ENCODE data around the gene ABCA4.

ABCA4 gene

DNA sequence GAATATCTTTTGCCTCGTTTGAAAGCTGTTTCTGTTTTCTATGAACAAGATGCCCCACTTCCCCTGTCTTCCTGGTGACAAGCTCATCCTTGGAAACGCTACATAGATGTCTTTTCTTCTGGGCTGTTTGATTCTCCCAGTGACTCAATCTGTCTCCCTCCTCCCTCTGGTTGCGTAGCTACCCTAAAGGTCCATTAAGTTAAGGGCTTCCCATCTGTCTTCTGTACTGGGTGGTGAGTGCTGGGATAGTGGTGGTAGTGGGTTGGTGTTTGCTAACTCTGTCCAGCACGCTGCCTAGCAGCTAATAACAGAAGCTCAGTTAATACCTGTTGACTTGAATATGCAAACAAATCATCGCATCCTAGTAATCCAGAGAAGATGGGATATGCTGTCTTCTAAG lies 161.5 kb downstream of the ABCA4 start:
- TF ChIP-seq OSR1 (CRISPR knock-in tag; IDR thresholded peaks at IDR 0.05) (no peak), BACH2 (CRISPR knock-in tag; IDR thresholded peaks at IDR 0.05; ENCODE audit: borderline replicate concordance) (no peak), ARNTL (CRISPR knock-in tag; IDR thresholded peaks at IDR 0.05; ENCODE audit: borderline replicate concordance, low read depth) (no peak), CSDC2 (CRISPR knock-in tag; IDR thresholded peaks at IDR 0.05) (no peak)
- TF ChIP-seq, protein P1, sequence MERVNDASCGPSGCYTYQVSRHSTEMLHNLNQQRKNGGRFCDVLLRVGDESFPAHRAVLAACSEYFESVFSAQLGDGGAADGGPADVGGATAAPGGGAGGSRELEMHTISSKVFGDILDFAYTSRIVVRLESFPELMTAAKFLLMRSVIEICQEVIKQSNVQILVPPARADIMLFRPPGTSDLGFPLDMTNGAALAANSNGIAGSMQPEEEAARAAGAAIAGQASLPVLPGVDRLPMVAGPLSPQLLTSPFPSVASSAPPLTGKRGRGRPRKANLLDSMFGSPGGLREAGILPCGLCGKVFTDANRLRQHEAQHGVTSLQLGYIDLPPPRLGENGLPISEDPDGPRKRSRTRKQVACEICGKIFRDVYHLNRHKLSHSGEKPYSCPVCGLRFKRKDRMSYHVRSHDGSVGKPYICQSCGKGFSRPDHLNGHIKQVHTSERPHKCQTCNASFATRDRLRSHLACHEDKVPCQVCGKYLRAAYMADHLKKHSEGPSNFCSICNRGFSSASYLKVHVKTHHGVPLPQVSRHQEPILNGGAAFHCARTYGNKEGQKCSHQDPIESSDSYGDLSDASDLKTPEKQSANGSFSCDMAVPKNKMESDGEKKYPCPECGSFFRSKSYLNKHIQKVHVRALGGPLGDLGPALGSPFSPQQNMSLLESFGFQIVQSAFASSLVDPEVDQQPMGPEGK (CRISPR knock-in tag; IDR thresholded peaks at IDR 0.05; ENCODE audit: borderline replicate concordance): no peak
- TF ChIP-seq, protein P2, sequence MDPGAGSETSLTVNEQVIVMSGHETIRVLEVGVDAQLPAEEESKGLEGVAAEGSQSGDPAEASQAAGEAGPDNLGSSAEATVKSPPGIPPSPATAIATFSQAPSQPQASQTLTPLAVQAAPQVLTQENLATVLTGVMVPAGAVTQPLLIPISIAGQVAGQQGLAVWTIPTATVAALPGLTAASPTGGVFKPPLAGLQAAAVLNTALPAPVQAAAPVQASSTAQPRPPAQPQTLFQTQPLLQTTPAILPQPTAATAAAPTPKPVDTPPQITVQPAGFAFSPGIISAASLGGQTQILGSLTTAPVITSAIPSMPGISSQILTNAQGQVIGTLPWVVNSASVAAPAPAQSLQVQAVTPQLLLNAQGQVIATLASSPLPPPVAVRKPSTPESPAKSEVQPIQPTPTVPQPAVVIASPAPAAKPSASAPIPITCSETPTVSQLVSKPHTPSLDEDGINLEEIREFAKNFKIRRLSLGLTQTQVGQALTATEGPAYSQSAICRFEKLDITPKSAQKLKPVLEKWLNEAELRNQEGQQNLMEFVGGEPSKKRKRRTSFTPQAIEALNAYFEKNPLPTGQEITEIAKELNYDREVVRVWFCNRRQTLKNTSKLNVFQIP (CRISPR knock-in tag; IDR thresholded peaks at IDR 0.05; ENCODE audit: borderline replicate concordance, low read depth): no peak
- no peak for ATAC-seq

DNA sequence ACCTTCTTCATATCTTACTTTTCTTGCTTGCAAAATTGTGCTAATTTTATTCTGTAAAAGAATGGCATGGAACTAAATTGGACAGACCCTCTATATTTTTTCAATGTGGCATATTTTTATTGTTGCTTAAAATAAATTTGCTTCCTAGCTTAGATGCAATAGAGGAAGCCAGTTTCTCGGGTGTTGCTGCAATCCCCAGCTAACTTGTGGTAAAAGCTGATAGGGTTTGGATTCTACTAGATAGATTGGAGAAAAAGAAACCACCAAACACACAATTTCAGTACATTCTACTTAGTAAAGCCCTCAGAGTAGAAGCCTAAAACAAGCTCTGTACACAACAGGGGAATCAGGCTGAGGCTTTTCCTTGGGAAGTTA lies 162.2 kb downstream of the ABCA4 start:
- ATAC-seq: no peak
- no peak for TF ChIP-seq ESRRG (CRISPR knock-in tag; IDR thresholded peaks at IDR 0.05)
- TF ChIP-seq TSHZ2 (CRISPR knock-in tag; IDR thresholded peaks at IDR 0.05): no peak
- TF ChIP-seq, protein P2 (CRISPR knock-in tag; IDR thresholded peaks at IDR 0.05; ENCODE audit: borderline replicate concordance, low read depth): no peak
- TF ChIP-seq SNAI2 (CRISPR knock-in tag; IDR thresholded peaks at IDR 0.05): no peak
- no peak for TF ChIP-seq CSDC2 (CRISPR knock-in tag; IDR thresholded peaks at IDR 0.05)
- TF ChIP-seq, protein P1 (CRISPR knock-in tag; IDR thresholded peaks at IDR 0.05; ENCODE audit: borderline replicate concordance): no peak
- no peak for TF ChIP-seq ZNF565 (CRISPR knock-in tag; conservative IDR thresholded peaks at IDR 0.05; ENCODE audit: low read depth)
- no peak for TF ChIP-seq ISL1 (CRISPR knock-in tag; IDR thresholded peaks at IDR 0.05)
- no peak for TF ChIP-seq RARB (CRISPR knock-in tag; IDR thresholded peaks at IDR 0.05)
- TF ChIP-seq ZC3H10 (CRISPR knock-in tag; IDR thresholded peaks at IDR 0.05): no peak
- no peak for TF ChIP-seq CSRNP3 (CRISPR knock-in tag; IDR thresholded peaks at IDR 0.05)
- TF ChIP-seq ZNF8 (CRISPR knock-in tag; IDR thresholded peaks at IDR 0.05): no peak
- TF ChIP-seq GLIS3 (CRISPR knock-in tag; IDR thresholded peaks at IDR 0.05): no peak
- no peak for TF ChIP-seq ZFP3 (CRISPR knock-in tag; IDR thresholded peaks at IDR 0.05)

DNA sequence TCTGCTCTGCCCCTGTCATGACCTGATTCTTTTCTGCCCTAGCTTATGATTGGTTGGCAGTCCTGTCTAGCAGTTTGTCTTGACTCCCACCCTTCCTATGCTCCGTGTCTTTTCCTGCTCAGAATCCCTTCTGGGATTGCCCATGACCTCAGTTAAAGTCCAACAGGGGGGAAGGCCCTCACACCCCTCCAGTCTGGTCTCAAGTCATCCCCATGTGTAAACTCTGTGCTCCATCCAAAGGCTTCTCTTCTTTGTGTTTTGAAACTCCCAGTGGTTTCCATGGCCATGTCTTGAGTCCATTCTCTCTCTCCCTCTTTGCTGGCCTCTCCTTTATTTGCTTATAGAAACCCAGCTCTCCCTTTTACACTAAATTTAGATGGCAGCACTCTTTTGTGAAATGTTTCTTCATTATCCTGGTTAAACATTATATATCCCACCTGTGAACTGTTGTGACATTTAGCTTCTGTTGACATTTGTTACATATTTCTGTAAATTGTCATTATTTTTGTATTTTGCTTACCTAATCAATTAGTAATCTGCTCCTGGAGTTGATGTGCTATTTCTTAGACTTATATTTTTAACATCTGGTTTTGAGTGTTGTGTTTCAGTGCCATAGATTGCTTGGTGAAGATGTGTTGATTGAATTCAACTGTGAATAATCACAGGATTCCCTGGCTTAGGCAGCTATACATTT lies 162.8 kb downstream of the ABCA4 start:
- ATAC-seq: no peak
- TF ChIP-seq BACH2 (CRISPR knock-in tag; IDR thresholded peaks at IDR 0.05; ENCODE audit: borderline replicate concordance) (no peak), ZFP30 (CRISPR knock-in tag; IDR thresholded peaks at IDR 0.05) (no peak), SNAI2 (CRISPR knock-in tag; IDR thresholded peaks at IDR 0.05) (no peak), ZNF565 (CRISPR knock-in tag; conservative IDR thresholded peaks at IDR 0.05; ENCODE audit: low read depth) (no peak), ISL1 (CRISPR knock-in tag; IDR thresholded peaks at IDR 0.05) (no peak), TSHZ2 (CRISPR knock-in tag; IDR thresholded peaks at IDR 0.05) (no peak), RARB (CRISPR knock-in tag; IDR thresholded peaks at IDR 0.05) (no peak), ZC3H10 (CRISPR knock-in tag; IDR thresholded peaks at IDR 0.05) (no peak), TOX (CRISPR knock-in tag; IDR thresholded peaks at IDR 0.05; ENCODE audit: borderline replicate concordance) (no peak), ZNF8 (CRISPR knock-in tag; IDR thresholded peaks at IDR 0.05) (no peak), CREB5 (CRISPR knock-in tag; IDR thresholded peaks at IDR 0.05; ENCODE audit: low read depth) (no peak)

Data from SK-N-SH treated with all-trans-retinoic acid at 6 μM for 48 hours (cell line).